NK-92 (cell line): ENCODE measurements around the gene WIPI1.
"Not testable (repeated sequence)": the region's sequence is repeated elsewhere in the genome, so short reads cannot be mapped to it uniquely, and the experiment has no call there.

Source experiments
- DNase-seq: peaks from one replicate; lab custom pipeline; 2025; ENCODE audit not compliant: unreplicated experiment; lab: John Stamatoyannopoulos, UW

The WIPI1 gene

GRCh38 chr17:68457168-68457538 is at the start of gene WIPI1:
TSS of gene WIPI1 (minus strand) at chr17:68457496. CDS start at chr17:68457421, 75 bp downstream.
- DNase-seq: no peak

DNA sequence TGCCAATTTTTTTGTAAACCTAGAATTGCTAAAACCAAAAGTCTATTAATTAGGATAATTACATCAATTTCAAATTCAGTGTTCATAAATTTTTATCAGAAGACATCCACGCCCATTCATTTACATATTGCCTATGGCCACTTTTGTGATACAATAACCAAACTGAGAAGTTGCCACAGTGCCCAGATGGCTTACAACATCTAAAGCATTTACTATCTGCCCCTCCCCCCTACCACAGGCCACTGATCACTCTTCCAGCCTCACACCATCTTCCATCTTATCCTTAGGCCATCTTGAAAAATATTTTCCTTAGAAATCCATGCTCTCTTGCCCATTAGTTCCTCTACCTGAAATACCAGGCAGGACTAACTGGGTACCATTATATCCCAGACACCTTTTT is 48.7 kb upstream of the WIPI1 start:
- no peak for DNase-seq

- DNase-seq: no peak
Measured at GRCh38 chr17:68501074-68501473, 43.8 kb upstream of the WIPI1 start.

- no peak for DNase-seq
Measured at GRCh38 chr17:68499587-68499986, 42.3 kb upstream of the WIPI1 start.

- DNase-seq: no peak
Measured at GRCh38 chr17:68498479-68499326, 41.4 kb upstream of the WIPI1 start.

DNA sequence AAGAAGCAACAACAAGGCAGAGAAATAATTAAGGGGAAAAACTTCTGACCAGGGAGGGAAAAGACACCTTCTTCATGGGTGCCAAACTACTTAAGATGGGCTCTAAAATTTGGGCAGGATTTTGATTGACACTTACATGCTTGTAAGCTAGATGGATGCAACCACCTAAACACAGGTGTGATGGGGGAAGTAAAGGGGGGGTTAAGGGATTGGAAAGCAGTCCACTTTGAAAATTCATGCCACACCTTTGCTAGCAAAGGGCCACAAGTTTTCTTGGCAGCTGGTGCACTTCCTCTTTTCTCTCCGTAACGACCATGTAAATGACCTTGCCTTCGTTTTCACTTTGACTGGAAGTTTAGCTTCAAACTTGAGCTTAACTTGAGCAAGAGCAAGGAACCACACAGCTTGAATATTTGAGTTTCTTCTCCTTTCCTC is 40.6 kb upstream of the WIPI1 start:
- no peak for DNase-seq

DNA sequence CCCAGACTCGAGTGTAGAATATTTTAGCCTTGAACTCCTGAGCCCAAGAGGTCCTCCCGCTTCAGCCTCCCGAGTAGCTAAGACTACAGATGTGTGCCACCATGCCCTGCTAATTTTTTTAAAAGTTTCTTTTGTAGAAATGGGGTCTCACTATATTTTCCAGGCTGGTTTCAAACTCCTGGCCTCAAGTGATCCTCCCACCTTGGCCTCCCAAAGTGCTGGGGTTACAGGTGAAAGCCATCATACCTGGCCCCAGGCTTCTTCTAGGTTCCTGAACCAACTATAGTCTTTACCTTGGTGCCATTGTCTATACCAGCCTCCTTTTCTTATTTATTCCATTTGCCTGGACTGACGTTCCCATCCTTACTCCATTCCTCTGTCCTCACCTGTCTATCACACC is 37.8 kb upstream of the WIPI1 start:
- DNase-seq: no peak

DNA sequence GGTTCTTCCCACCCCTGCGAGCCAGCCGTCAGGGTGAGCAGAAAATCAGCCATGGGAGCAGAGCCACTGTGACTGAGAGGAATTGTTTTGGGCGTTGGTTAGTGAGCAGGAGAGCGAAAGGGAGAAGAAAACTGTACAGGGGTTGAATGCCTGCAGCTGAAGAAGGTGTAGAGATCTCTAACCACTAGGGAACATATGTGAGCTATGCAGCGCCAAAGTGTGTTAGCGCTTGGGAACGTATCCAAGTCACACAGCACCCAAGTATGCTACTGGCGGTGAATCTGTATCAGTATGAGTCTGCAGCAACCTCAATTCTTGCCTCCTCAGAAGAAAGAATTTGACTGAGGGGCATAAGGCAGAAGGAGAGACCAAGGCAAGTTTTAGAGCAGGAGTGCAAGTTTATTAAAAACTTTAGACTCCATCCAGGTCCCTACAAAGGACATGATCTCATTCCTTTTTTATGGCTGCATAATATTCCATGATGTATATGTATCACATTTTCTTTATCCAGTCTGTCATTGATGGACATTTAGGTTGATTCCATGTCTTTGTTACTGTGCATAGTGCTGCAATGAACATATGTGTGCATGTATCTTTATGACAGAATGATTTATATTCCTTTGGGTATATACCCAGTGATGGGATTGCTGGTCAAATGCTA is 35.2 kb upstream of the WIPI1 start:
- not testable (repeated sequence) for DNase-seq

GRCh38 chr17:68491381-68492231 is 34.3 kb upstream of the WIPI1 start:
- DNase-seq: no peak

DNA sequence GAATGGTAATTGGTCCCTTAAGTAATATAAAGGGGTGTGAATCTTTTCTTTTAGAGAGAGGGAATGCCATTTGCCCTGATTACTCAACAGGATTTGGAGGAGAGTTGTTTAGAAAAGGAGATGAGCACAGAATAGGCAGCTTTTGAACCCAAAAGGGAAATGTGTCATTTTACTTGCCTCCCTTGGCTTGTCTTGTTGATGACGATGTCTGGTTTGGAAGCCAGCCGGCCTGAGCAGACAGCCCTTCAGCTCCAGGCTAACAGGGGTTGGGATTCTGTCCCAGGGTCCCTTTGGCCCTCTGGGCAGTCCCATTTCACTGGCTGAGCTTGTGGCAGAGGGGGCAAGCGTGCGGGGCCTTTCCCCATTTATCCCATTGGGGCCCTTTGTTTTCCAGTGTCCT is 32.6 kb upstream of the WIPI1 start:
- DNase-seq: no peak

GRCh38 chr17:68484458-68484857 is 27.2 kb upstream of the WIPI1 start:
- DNase-seq: no peak

DNA sequence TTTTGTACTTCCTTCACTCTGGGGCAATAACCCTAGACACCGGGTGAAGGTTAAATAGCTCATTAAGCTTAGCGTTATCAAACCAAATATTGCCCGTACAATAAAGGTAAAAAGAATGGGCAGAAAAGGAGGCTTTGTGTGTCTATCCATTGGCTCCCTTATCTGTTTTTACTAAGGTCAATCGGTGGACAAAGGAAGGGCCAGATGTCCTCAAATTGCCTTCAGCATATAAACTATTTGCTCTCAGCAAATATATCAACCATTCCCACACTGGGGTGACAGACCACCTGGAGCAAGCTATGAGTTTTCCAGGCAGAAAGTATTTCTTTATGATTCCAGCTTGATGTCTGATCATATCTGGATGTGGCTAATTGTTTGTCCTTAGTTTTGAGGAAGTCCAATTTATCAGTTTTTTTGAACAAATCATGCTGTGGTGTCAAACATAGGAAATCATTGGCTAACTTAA is 25.3 kb upstream of the WIPI1 start:
- no peak for DNase-seq

DNA sequence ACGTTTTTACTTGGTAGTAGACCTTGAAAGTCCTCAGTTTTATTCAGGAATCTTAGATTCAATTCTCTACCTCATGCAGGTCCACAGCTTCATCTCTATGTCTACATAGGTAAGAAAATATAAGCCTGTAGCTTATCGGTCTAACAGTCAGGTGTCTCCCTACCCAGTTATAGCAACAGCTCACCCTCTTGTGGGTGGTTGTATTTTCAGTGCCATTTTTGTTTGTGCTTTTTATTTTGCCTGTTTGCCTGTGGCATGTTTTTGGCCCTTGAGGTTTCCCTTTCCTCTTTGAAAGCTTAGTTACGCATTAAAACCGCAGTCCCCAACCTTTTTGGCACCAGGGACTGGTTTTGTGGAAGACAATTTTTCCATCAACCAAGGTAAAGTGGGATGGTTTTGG is 23.6 kb upstream of the WIPI1 start:
- DNase-seq: no peak

DNA sequence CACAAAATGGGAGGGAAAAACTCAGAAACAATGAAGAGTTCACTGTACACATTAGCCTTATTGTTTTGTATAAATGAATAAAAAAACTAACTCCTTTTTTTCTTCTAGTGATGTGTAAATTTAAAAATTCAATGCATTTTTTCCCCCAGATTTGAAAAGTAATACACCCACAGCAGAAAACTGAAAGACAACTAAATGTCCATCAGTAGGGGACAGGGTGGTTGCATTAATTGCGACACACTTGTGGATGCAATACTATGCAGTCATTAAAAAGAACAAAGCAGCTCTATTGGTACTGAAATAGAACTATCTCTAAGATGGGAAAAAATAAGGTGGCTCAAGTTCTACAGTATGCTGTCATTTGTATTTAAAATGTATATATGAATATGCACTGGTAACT is 13.7 kb upstream of the WIPI1 start:
- DNase-seq: no peak

GRCh38 chr17:68468788-68469187 is 11.5 kb upstream of the WIPI1 start:
- DNase-seq: no peak

- no peak for DNase-seq
Measured at GRCh38 chr17:68468334-68468733, 11.0 kb upstream of the WIPI1 start.

- DNase-seq: no peak
Measured at GRCh38 chr17:68463211-68464019, 6.1 kb upstream of the WIPI1 start.

DNA sequence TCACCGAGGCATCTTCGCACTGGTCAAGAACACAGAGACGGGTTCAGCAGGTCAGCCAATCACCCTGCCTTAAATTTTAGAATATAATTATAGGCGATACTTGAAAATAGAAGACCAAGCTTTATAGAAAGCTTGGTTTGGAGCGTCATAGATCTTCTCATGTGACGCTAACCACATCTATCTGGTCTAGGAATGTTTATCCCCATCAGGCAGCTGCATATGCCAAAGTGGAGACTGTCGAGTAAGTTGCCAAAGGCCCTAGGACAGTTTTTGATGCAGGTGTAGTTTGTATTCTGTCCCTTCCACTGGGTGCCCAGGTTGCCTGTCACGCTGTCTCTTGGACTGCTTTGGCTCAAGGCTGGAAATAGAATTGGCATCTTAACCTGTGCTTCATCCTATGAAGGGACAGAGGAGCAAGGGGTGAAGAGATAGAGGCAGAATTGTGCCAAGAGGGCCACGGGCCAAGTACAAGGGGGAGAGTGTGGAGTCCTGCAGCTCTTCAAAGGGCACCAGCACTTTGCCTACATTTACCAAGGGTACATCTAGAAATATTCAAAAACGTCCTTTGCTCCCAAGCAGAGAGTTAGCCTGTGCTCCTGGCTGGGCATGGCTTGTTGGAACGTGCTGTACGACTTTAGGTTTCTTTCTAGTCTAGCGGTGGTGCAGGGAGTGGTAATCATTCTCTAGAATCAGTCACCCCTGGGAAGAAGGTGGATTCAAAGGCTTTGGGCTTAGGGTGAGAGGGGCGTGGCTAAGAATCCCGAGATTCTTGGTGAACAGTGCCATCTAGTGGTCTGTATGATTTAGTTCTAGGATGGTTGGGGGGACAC is 5.3 kb upstream of the WIPI1 start:
- DNase-seq: no peak

DNA sequence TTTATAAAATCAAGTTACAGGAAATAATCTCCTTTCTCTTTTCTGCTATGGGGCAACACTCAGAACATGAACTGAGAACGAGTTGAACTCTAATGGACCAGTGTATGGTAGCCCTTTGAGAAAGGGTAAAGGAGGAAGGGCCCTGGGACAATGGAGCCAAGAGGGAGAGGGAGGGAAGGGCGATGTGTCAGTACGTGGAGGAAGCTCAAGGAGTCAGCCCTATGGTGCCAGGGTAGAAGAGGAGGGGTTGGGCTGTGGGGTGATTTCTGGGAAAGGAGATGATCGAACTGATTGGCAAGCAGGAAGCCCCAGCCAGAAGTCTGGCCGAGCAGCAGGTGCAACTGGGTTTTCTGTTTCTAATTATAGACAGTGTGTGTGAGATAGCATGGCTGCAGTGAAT is 4.3 kb upstream of the WIPI1 start:
- no peak for DNase-seq

GRCh38 chr17:68461122-68461539 is 3.8 kb upstream of the WIPI1 start:
- DNase-seq: no peak
